Medulla oblongata (tissue), 1 donor: ENCODE measurements around the gene SMARCA2.
A peak's percentile ranks its signal among the peaks of the same experiment; 100 is the strongest.

Experiments
- DNase-seq: peaks from one replicate; pipeline ENCODE4 v3.0.0-alpha.2; 2015; ENCODE audit errors: extremely low spot score

SMARCA2 gene

GRCh38 chr9:2015581-2016407, 647 bp downstream of the SMARCA2 start:
- peak; percentile 68 for DNase-seq

DNA sequence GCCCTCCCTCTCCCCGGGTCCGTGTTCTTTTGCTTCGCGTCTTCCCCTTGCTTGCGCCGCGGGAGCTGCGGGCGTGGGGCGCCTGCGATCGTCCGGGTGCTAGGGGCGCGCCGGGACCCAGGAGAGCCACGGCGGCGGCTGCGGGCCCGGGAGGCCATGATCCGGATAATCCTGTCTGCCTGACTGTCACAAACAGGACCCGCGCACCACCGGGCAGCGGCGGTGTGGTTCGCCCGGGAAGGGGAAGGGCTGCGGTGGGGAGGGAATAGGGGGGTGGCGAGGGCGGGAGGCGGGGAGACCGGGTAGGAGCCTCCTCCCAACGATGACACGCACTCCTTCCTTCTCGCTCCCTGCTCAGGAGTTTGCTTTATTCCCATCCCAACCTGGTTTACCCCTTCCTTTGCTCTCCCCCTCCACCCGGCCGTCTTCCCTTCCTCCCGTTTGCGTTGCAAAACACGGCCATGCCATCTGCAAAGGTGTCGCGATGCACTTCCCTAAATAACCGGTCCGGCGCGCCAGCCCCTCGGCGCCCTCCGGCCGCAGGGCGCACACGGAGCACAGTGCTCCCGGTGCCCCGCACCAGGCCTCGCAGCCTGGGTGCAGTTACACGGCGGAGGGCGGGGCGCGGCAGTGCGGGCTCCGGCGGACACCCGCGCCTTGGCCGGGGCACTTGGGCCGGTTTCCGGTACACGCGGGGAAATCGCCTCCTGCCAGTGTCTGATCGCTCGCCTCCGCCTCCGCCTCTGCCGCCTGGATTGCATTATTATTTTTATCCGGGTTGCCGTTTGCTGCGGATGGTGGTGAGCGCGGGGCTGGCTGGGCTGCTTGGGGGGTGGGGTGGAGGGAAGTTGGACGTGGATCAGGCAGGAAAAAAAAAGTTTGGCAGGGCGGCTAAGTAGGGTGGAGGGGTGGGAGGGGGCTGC, 1.5 kb downstream of the SMARCA2 start:
- DNase-seq = peak; percentile 87

DNA sequence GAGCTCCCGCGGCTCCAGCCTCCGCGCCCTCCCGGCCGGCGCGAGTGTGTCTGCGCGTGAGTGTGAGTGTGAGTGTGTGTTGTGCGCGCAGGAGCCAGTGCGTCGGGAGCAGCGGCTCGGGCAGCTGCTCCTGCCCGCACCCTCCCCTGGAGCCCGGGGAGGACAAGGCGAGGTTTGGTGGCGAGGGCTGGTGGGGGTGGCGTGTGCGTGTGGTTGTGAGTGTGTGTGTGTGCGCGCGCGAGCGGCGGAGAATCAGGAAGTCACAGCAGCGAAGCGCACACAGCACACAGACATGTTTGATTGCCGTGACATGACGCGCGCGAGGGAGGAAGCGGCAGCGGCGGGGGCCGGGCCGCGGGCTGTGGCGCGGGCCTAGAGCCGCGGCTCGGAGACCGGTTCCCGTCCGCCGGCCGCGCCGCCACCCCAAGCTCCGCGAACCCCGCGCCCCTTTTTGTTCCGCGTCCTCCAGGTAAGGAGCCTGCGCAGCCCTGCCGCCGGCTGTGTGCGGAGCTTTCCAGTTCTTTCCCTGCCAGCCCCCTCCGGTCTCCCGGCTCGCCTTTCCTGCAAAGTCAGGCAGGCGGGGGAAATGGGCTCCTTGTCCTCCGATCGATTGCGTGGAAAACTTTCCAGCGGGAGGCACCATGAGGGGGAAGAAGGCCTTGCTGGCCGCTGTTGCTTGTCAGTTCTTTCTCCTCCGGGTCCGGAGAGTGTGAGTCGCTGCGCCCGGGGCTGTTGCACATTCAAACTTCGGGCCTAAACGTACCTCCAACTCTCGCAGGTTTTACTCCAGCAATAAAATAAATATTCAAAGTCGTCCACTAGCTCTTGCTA, 2.4 kb downstream of the SMARCA2 start:
- peak; percentile 83 for DNase-seq

DNA sequence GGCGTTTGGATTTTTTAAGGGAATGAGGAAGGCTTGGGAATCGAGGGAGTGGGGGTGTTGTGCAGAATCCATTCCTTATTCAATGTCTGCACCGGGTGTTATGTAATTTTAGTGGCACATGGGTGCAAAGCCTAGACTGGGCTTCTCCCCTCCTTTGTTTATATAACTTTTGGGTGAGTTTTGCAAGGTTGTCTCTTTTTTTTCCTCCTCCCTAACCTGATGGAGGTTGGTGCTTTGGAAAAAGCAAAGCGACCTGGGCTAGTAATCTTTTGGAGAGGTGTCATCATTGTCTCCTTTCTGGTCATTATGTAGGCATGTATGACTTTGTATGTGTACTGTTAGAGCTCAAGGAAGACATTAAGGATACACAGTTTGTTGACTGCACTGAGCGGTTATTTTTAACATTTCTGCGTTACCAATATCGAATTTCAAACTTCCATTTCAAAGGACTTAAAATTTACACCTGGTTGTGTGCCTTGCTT, 3.1 kb downstream of the SMARCA2 start:
- DNase-seq = peak; percentile 51

DNA sequence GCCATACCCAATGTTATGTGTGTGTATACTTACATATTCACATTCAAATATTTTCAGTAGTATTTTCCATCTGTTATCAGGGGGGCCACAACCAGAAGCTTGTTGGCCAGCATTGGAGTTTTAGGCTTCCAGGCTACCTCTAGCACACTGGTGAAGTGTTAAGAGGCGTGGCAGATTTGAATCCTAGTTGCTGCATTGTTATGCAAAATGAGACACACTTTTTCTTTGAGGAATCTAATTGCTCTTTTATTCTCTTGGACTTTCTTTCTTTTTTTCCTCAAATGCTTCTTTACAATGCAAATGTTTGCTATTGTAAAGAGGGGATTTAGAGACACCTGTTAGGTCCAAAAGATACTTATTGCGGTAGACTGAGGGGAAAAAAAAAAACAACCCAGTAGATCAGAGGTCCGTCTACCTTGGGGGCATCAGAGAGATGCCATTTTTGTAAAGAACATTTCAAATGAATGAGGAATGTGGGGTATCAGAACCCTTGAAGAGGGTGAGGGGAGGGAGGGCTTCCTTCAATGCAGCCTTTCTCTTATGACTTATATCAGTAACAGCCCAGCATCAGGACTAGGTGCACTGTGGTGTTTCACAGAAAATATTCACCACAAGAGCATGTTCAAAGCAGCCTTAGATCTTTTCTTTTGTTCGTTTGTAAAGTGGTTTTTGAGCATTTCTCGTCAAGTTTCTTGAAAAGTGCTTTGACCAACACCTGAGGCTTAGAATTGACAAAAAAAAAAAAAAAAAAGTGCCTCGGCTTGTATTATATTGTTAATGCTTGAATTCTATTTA, 3.8 kb downstream of the SMARCA2 start:
- DNase-seq = no peak

- no peak for DNase-seq
Measured at GRCh38 chr9:2019723-2020122, 4.6 kb downstream of the SMARCA2 start.

GRCh38 chr9:2021731-2022130, 6.6 kb downstream of the SMARCA2 start:
- no peak for DNase-seq

- DNase-seq = no peak
Measured at GRCh38 chr9:2022560-2022959, 7.4 kb downstream of the SMARCA2 start.

DNA sequence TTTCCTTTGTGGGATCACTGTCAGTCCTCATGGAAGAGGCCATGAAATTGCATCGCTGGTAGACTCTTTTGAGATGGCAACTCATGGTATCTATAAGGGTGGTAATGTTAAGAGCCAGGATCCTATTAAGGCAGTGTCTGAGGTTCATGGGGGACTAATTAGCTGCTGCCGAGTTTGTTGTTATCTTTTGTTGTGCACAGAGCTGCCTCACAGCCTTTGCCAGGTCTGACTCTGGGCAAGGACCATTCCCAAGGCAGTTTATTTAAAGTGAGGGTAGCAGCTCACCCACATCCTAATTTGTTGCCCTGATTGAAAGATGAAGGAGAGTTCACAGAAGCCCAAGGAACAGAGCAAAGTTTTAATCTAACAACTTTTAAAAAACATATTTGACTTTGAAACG, 7.9 kb downstream of the SMARCA2 start:
- DNase-seq = no peak

DNA sequence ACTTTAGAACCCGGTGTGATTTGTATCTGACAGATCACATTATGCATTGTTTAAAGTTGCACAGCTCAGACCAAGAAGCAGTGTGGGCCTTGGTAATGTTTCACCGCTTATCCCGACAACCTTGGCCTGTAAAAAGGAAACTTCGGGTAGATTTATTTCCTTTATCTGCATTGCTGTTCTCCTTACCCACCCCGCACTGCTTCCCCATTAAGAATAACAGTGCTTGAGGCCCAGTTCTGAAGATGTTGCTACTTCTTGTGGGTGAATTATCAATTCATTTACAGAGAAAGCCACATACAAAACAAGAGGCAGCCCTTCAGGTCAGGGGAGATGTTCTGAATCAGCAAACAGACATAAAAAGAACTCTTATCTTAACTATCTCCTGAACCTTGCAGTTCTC, 8.4 kb downstream of the SMARCA2 start:
- DNase-seq = peak; percentile 22

DNA sequence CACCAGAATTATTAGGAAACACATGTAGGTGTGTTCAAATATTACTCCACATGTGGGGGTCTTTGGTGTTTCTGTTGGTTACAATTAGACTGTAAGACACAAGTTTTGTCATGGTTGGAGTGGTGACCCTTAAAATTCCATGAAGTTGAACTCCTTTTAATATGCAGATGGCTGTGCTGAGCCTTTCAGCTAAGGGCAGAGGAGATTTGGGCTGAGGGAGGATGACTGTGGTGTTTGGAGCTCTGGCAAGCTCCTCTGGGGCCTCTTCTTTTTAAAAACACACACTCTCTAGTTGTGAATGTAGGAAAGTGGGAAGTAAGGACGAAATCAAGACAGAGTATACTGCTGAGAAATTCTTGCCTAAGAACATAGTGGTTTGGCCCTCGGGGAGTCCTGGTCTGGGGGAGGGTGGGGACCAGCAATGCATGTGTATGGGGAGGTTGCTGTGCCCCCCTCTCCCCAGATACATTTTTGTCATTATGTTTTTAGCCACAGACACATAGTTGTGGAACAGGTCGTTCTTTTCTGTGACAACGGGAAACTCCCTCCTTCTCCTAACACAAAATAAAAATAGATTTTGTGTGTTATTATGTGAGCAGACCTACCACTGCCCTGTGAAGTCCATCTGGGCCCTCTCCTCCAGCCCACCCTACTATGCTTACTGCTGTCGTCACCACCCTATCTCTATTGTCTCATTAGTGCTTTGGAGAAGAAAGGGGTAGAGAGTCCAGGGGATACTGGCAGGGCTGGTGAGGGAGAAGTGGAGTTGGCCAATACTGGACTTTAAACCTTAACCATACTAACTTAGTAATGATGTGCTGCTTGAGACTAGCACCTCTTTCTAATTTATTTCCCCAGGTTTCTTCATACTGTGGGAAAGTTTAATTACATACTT, 10.0 kb downstream of the SMARCA2 start:
- DNase-seq = no peak

GRCh38 chr9:2026220-2026997, 11.3 kb downstream of the SMARCA2 start:
- no peak for DNase-seq

GRCh38 chr9:2027543-2028160, 12.5 kb downstream of the SMARCA2 start:
- no peak for DNase-seq

DNA sequence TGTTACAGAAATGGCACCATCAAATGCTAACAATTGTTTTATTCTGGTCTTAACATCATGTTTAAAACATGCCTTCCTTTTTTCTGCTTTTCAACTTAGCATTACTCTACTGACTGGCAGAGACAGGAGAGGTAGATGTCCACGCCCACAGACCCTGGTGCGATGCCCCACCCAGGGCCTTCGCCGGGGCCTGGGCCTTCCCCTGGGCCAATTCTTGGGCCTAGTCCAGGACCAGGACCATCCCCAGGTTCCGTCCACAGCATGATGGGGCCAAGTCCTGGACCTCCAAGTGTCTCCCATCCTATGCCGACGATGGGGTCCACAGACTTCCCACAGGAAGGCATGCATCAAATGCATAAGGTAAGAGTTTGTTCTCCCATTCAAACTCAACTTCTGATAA, 13.7 kb downstream of the SMARCA2 start:
- DNase-seq = no peak

DNA sequence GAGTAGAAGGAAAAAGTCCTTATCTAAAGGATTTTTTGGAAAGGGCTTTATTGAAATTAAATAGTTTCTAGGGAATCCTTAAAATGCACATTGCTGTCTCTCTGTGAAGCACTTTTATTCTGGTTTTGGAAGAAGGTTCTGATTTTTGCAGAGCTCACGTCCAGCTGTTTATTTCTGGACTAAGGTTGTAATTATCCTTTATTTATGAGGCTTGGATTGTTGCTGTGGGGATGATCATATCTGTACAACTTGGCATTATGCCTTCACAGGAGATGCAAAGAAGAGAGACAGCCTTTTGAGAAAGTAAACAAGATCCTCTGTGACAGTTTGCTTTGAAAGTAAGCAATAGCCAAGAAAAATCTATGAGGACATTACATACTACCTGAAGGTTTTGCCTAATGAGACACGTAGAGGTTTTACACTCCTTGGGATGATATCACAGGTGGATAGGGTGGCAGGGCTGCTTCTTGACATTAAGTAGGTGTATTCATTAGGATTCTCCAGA, 14.6 kb downstream of the SMARCA2 start:
- DNase-seq = no peak

DNA sequence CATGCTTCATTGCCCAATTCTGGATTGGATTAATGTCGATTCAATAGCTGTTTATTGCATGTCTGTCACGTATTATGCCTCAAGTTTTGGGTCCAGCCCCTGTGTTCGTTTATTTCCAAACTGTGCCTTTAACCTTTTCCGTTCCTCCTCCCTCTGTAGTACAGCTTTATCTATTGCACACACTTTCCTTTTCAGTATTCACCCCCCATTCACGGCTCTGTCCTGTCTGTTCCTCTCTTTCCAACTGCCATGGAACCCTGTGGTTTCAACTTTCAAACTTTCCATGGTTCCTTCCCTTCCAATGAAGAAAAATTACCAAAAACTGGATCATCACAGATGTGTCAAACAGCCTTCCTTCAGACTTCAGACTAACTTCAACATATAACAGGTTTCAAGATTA, 17.1 kb downstream of the SMARCA2 start:
- no peak for DNase-seq

- no peak for DNase-seq
Measured at GRCh38 chr9:2036844-2037243, 21.7 kb downstream of the SMARCA2 start.
